Lung microvascular endothelial cell (primary cell): ENCODE results near the gene TLE2. TPM values are rescaled to one million over a fixed set of nuclear protein-coding genes. Genes with fewer than 3 reads are reported as not detected.
A peak's percentile ranks its signal among the peaks of the same experiment; 100 is the strongest.
"Not testable (repeated sequence)": the region's sequence is repeated elsewhere in the genome, so short reads cannot be mapped to it uniquely, and the experiment has no call there.

ENCODE experiments used
- DNase-seq, 2 donors: peaks; one replicate each; pipeline versions ENCODE4 v3.0.0 to v3.0.0-alpha.2; 2010; ENCODE audit warnings: low read depth in 2 of 2
- total RNA-seq: library from RNA; depleted of rRNA; stranded (reverse); fragments of >200 nt; gene quantifications from 2 replicates; pipeline ENCODE4 v1.2.1, GENCODE V29; 2014

The TLE2 gene
- total RNA-seq, 1 donor from 2014 or later = 17.5 TPM

GRCh38 chr19:2984215-2984528, 44.9 kb downstream of the TLE2 start:
- DNase-seq = no peak

GRCh38 chr19:2983351-2984214, 45.5 kb downstream of the TLE2 start:
- peak; percentile 58 to 68 for DNase-seq

- peak; percentile 90 to 93 for DNase-seq
Measured at GRCh38 chr19:2982983-2983350, 46.1 kb downstream of the TLE2 start.

GRCh38 chr19:2982561-2982960, 46.5 kb downstream of the TLE2 start:
- DNase-seq = no peak

- no peak for DNase-seq
Measured at GRCh38 chr19:2981898-2982297, 47.2 kb downstream of the TLE2 start.

- DNase-seq = no peak
Measured at GRCh38 chr19:2978772-2979171, 50.3 kb downstream of the TLE2 start.

GRCh38 chr19:2978166-2978767, 50.8 kb downstream of the TLE2 start:
- DNase-seq = no peak

GRCh38 chr19:2977746-2978138, 51.3 kb downstream of the TLE2 start:
- no peak for DNase-seq

- peak; percentile 96 to 97 for DNase-seq
Measured at GRCh38 chr19:2977001-2977745, 51.9 kb downstream of the TLE2 start, which contains the start of gene TLE6. Gene TLE6 (plus strand): TSS chr19:2977564. CDS start chr19:2978234, 670 bp downstream.

GRCh38 chr19:2976609-2977000, 52.5 kb downstream of the TLE2 start:
- DNase-seq = no peak

- DNase-seq = peak; percentile 28 to 40
Measured at GRCh38 chr19:2974342-2975041, 54.6 kb downstream of the TLE2 start.

- no peak for DNase-seq
Measured at GRCh38 chr19:2973229-2973628, 55.9 kb downstream of the TLE2 start.

GRCh38 chr19:2970201-2970835, 58.8 kb downstream of the TLE2 start:
- DNase-seq = no peak

- peak; percentile 70 to 85 for DNase-seq
Measured at GRCh38 chr19:2969104-2969504, 60.0 kb downstream of the TLE2 start.

GRCh38 chr19:2967972-2968371, 61.1 kb downstream of the TLE2 start:
- DNase-seq = no peak

- DNase-seq = no peak
Measured at GRCh38 chr19:2964874-2965273, 64.2 kb downstream of the TLE2 start.

- not testable (repeated sequence) for DNase-seq
Measured at GRCh38 chr19:2963631-2964030, 65.4 kb downstream of the TLE2 start.

- DNase-seq = no peak
Measured at GRCh38 chr19:2963122-2963521, 66.0 kb downstream of the TLE2 start.

- DNase-seq = peak; percentile 87
Measured at GRCh38 chr19:2962018-2962670, 66.9 kb downstream of the TLE2 start.

- no peak for DNase-seq
Measured at GRCh38 chr19:2960120-2960519, 69.0 kb downstream of the TLE2 start.

GRCh38 chr19:2957160-2957559, 71.9 kb downstream of the TLE2 start:
- no peak for DNase-seq
